ENCODE measurements around the gene DNAH1.

DNA sequence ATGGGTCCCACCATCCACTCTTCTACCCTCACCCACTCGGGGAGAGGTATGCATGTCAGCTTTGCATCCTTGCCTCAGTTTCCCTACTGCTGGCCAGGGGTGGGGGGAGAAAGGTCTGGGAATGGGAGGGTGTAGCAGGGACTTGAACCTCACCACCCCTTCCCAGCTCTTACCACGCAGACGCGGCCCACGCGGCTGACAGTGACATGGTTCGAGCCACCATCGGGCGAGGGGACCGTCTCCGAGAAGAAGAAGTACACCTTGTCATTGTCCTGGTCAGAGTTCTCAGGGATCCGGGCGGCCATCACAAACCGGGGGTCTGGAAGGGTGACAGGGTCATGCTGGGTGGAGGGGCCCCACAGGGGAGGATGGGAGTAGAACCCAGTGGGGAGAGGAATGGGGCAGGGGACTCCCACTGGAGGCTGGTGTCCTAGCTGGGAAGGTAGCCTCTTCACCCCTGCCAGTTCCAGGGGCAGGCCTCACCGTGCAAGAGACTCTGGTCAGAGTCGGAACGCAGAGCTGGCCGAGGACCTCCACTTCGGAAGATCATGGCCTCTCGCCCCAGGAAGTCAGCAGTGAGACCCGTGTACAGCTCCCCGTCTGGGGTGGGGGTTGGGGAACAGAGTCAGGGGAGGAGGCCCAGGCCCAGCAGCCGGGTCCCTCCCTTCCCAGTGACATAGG lies 125.1 kb downstream of the DNAH1 start:
- TF ChIP-seq POLR2A (IDR thresholded peaks at IDR 0.05) = no peak
- no peak for TF ChIP-seq POLR2AphosphoS5 (IDR thresholded peaks at IDR 0.05)
- TF ChIP-seq, protein P1, sequence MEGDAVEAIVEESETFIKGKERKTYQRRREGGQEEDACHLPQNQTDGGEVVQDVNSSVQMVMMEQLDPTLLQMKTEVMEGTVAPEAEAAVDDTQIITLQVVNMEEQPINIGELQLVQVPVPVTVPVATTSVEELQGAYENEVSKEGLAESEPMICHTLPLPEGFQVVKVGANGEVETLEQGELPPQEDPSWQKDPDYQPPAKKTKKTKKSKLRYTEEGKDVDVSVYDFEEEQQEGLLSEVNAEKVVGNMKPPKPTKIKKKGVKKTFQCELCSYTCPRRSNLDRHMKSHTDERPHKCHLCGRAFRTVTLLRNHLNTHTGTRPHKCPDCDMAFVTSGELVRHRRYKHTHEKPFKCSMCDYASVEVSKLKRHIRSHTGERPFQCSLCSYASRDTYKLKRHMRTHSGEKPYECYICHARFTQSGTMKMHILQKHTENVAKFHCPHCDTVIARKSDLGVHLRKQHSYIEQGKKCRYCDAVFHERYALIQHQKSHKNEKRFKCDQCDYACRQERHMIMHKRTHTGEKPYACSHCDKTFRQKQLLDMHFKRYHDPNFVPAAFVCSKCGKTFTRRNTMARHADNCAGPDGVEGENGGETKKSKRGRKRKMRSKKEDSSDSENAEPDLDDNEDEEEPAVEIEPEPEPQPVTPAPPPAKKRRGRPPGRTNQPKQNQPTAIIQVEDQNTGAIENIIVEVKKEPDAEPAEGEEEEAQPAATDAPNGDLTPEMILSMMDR (IDR thresholded peaks at IDR 0.05) = no peak
- TF ChIP-seq EP300 (IDR thresholded peaks at IDR 0.05) = no peak
